K562 (cell line): ENCODE measurements around the gene SLC7A8. TPM values are rescaled to one million over a fixed set of nuclear protein-coding genes. Genes with fewer than 3 reads are reported as not detected.

Experiments
- ATAC-seq: fragments of 200-7000 bp; cut with Tn5 transposase; 3 replicates; pipeline ENCODE4 v1.9.1; 2020; ENCODE audit warnings: moderate library complexity
- BruUV-seq: library from RNA; stranded (reverse); fragments of 400-500 nt; replicated peaks from 2 replicates; lab custom pipeline; 2021; lab: Mats Ljungman, UMichigan
- CTCF ChIA-PET: fragments of 300-600 bp; formaldehyde crosslinking; extraction: SDS; loops from one replicate; lab custom pipeline; 2021; ENCODE audit warnings: low intra/inter-chr PET ratio; lab: Yijun Ruan, JAX
- POLR2A ChIA-PET: fragments of 300-600, 350-650 bp; sonication (Branson Sonifier 250); formaldehyde crosslinking; extraction: SDS; loops from one replicate; lab custom pipeline; 2021; ENCODE audit warnings: antibody characterized with exemption, inconsistent platforms; lab: Yijun Ruan, JAX
- DNase-seq, 4 experiments: peaks; one replicate each; pipeline versions ENCODE4 v3.0.0 to v3.0.0-alpha.2; 2011 to 2018; ENCODE audit warnings: low spot score in 3 of 4, mixed read lengths in 3 of 4; ENCODE audit errors: extremely low read depth in 1 of 4
- FAIRE-seq: peaks from 2 replicates; lab custom pipeline; 2011; peaks lifted over from hg19 to GRCh38; lab: Jason Lieb, UNC
- H2AFZ ChIP-seq: 2 replicates; pipeline ENCODE4 v1.6.0; 2011; ENCODE audit warnings: low read depth, low read length, control low read depth, inconsistent platforms
- H3K27ac ChIP-seq: fragments of 200-600 bp; 3 replicates; pipeline ENCODE4 v1.8.0; 2011; ENCODE audit warnings: low read depth, mild to moderate bottlenecking, control low read depth, inconsistent platforms, low read length, moderate library complexity, mixed read lengths; ENCODE audit errors: extremely low read depth
- H3K27me3 ChIP-seq, 2 experiments: fragments of 300-600 bp in 1 of 2; 2 replicates in 1 of 2; 3 replicates in 1 of 2; pipeline versions ENCODE4 v1.6.0 to v1.8.0; 2011; ENCODE audit warnings: inconsistent platforms in 2 of 2, low read length in 2 of 2, mild to moderate bottlenecking in 1 of 2, mixed read lengths in 1 of 2, moderate library complexity in 1 of 2; ENCODE audit not compliant: control insufficient read depth in 2 of 2, insufficient read depth in 2 of 2
- H3K36me3 ChIP-seq: fragments of 300-600 bp; 3 replicates; pipeline ENCODE4 v1.8.0; 2011; ENCODE audit warnings: mild to moderate bottlenecking, low read length, inconsistent platforms; ENCODE audit not compliant: control insufficient read depth, insufficient read depth
- H3K4me1 ChIP-seq, 2 experiments: fragments of 200-600 bp in 1 of 2; replicated peaks in 1 of 2; 2 replicates in 1 of 2; 3 replicates in 1 of 2; pipeline versions ENCODE4 v1.5.1 to v1.8.0; 2011; ENCODE audit warnings: inconsistent platforms in 2 of 2, low read length in 2 of 2, mild to moderate bottlenecking in 1 of 2, mixed read lengths in 1 of 2, moderate library complexity in 1 of 2; ENCODE audit not compliant: control insufficient read depth in 2 of 2, insufficient read depth in 2 of 2
- H3K4me2 ChIP-seq: 2 replicates; pipeline ENCODE4 v1.6.1; 2011; ENCODE audit warnings: low read length, control low read depth, inconsistent platforms, mixed read lengths; ENCODE audit not compliant: insufficient read depth
- H3K4me3 ChIP-seq: fragments of 200-600 bp; sonication (generic), shearing (Covaris generic); 2 replicates; pipeline ENCODE4 v1.5.1; 2016; ENCODE audit warnings: control low read depth, inconsistent platforms
- H3K79me2 ChIP-seq: fragments of 200-600 bp; 3 replicates; pipeline ENCODE4 v1.8.0; 2011; ENCODE audit warnings: low read length, inconsistent platforms; ENCODE audit not compliant: control insufficient read depth, insufficient read depth
- H3K9ac ChIP-seq, 2 experiments: 2 replicates each; pipeline versions ENCODE4 v1.6.0 to v1.6.1; 2011; ENCODE audit warnings: low read depth in 2 of 2, low read length in 2 of 2, control low read depth in 1 of 2, inconsistent platforms in 1 of 2, mild to moderate bottlenecking in 1 of 2, mixed read lengths in 1 of 2; ENCODE audit not compliant: insufficient read depth in 1 of 2
- H3K9me1 ChIP-seq: one replicate; pipeline ENCODE4 v1.6.0; 2011; ENCODE audit warnings: inconsistent platforms, mild to moderate bottlenecking, low read length, moderate library complexity; ENCODE audit not compliant: control insufficient read depth, insufficient read depth
- H3K9me3 ChIP-seq: replicated peaks from 2 replicates; pipeline ENCODE4 v1.5.1; 2011; ENCODE audit warnings: low read depth, low read length, inconsistent platforms; ENCODE audit not compliant: control insufficient read depth, insufficient read depth
- H4K20me1 ChIP-seq: replicated peaks from 2 replicates; pipeline ENCODE4 v1.6.1; 2011; ENCODE audit warnings: low read length, inconsistent platforms, mixed read lengths; ENCODE audit not compliant: control insufficient read depth, insufficient read depth
- EGR1 ChIP-seq: fragments of 450-650 bp; conservative IDR thresholded peaks from 2 replicates; pipeline ENCODE4 v1.6.1; 2017; ENCODE audit warnings: mild to moderate bottlenecking
- SRSF9 ChIP-seq: fragments of 200-400 bp; formaldehyde crosslinking; IDR thresholded peaks from 2 replicates; pipeline ENCODE4 v1.6.1; 2017; ENCODE audit warnings: low read depth, low read length, borderline replicate concordance
- THRAP3 ChIP-seq: fragments of 450-650 bp; IDR thresholded peaks from 2 replicates; pipeline ENCODE4 v1.6.1; 2016; ENCODE audit warnings: mild to moderate bottlenecking, inconsistent platforms, borderline replicate concordance
- WGBS: fragments of 100-300 bp; shearing (Covaris generic); methylation state at CpG from one replicate; pipeline ENCODE4 v1.1.6; 2016; ENCODE audit warnings: low coverage, mixed read lengths; ENCODE audit not compliant: insufficient coverage; ENCODE audit errors: missing lambda C conversion rate; 5-methylcytosine and 5-hydroxymethylcytosine counted together
- in situ Hi-C: fragments of 300-500 bp; cut with MboI; formaldehyde crosslinking; loops from 4 replicates; pipeline ENCODE4 v1.15.0; 2018; ENCODE audit warnings: inconsistent platforms, mixed read lengths
- intact Hi-C: fragments of 100-400 bp; cut with micrococcal nuclease; formaldehyde crosslinking; loops from 2 replicates; pipeline ENCODE4 v1.14.2; 2022
- polyA plus RNA-seq, 8 experiments: library from polyadenylated mRNA; depleted of rRNA in 4 of 8; stranded (reverse) in 5 of 8; unstranded in 3 of 8; fragments of >200 nt; fragmentation: Nextera tagmentation in 2 of 8; fragmentation: Illumina TruSeq in 1 of 8; extraction: Ambion mirVana in 2 of 8; extraction: Trizol in 1 of 8; gene quantifications; 2 replicates each; pipeline versions ENCODE4 v1.2.1 to v1.2.3, GENCODE V29; 2011 to 2014; ENCODE audit warnings: inconsistent platforms in 1 of 8, missing spikeins in 1 of 8
- total RNA-seq, 7 experiments: library from RNA; depleted of rRNA in 6 of 7; stranded (reverse); fragments of >200 nt in 6 of 7; fragmentation: Illumina TruSeq in 2 of 7; extraction: Trizol in 2 of 7; gene quantifications; 2 replicates each; pipeline versions ENCODE4 v1.2.1 to v1.2.3, GENCODE V29; 2011 to 2021; ENCODE audit warnings: low replicate concordance in 1 of 7
- TF ChIP-seq, protein P1 (sequence below), 2 experiments: fragments of 450-650 bp in 1 of 2; sonication (generic) in 1 of 2; formaldehyde crosslinking in 1 of 2; IDR thresholded peaks; 2 replicates each; pipeline versions ENCODE4 v1.7.1 to v1.9.0; 2016 to 2022; ENCODE audit warnings: inconsistent platforms in 1 of 2, mild to moderate bottlenecking in 1 of 2, missing genetic modification reagents in 1 of 2
- TF ChIP-seq, protein P2 (sequence below), 3 experiments: fragments of 200-800 bp in 1 of 3; fragments of 250-450 bp in 1 of 3; fragments of 450-650 bp in 1 of 3; sonication (Bioruptor Pico) in 1 of 3; sonication (Bioruptor generic) in 1 of 3; formaldehyde crosslinking in 1 of 3; IDR thresholded peaks; 2 replicates each; pipeline versions ENCODE4 v1.6.1 to v1.8.0; 2016 to 2022; ENCODE audit warnings: mild to moderate bottlenecking in 2 of 3, missing genetic modification characterization in 2 of 3, missing compliant biosample characterization in 1 of 3, moderate library complexity in 1 of 3

Gene SLC7A8
- total and polyA plus RNA-seq, 9 of the 15 experiments (the other 6 are each of a cell fraction or from before 2014, with no cell fraction given), result 2.0 to 33.0 (median 6.0) TPM

DNA sequence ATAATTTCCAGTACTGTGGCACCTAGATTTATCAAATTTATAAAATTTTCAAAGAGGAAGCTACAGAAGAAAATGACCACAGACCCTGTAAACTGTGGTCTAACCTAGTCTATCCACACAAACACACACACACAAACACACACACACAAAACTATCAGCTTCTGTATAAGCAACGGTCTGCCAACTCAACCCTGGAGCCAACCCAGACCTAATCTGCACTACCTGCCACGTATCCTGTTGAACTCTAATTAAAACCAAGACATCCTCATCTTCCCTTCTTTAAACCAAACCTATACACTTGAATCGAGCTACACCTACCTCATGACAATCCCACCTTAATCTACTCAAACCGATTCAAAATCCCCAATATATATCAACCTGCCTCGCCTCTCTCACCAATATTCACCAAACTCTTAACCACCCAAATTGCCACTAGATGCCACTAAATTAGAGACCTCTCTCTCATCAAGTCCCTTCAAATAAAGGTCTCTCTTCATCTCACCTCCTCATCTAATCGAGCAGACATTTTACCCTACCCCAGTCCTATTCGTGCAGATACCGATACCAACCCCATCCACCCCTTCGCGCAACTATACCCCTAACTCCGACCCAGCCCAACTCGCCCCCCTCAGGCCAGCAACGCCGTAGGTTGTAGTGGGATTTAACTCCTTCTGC, 89.3 kb downstream of the SLC7A8 start:
- in situ Hi-C loops, result no loop called here
- H3K4me2 ChIP-seq, result peak overlapping the region; percentile 90
- peaks cover 16% of the 10 kb centered on the region for H4K20me1 ChIP-seq
- no peak for DNase-seq
- peak overlapping the region; percentile 98 for H3K27ac ChIP-seq
- H3K4me3 ChIP-seq, result peak overlapping the region; percentile 83
- POLR2A ChIA-PET, result interaction anchor here (0.6 to 3.0 kb wide), 29 partner anchors 8 to 1046 kb away, joined by 3 to 34 read pairs (median 4); partner anchors contain the start of genes CIROP, HOMEZ, PABPN1 and PPP1R3E
- H3K9me1 ChIP-seq, result no peaks in the 10 kb centered on the region
- CTCF ChIA-PET, result interaction anchor here (1.3 kb wide), 1 partner anchor 17 kb away, joined by 5 read pairs; no protein-coding TSS in a partner anchor
- H3K9me3 ChIP-seq, result no peaks in the 10 kb centered on the region
- peaks cover 68% of the 10 kb centered on the region for H3K36me3 ChIP-seq
- peaks cover 8 to 29% of the 10 kb centered on the region in 2 experiments; a peak in 4 of 5 replicates for H3K4me1 ChIP-seq
- peak overlapping the region; percentile 100 for H2AFZ ChIP-seq
- 1% methylated on average over 14 of the region's 14 CpGs for WGBS
- FAIRE-seq, result peak; percentile 6
- peaks cover 87% of the 10 kb centered on the region for H3K79me2 ChIP-seq
- no peak for ATAC-seq
- BruUV-seq, result no TSS peak
- peak overlapping the region; percentile 98 to 100 for H3K9ac ChIP-seq
- intact Hi-C loops, result loop anchor here (2.0 kb wide), 1 partner anchor 15 kb away; no protein-coding TSS in a partner anchor
- no peaks in the 10 kb centered on the region for H3K27me3 ChIP-seq
- TF ChIP-seq SRSF9 (no peak), EGR1 (no peak), THRAP3 (peak; percentile 87; the same call in 1 of the 2 replicates)
- TF ChIP-seq, protein P1, sequence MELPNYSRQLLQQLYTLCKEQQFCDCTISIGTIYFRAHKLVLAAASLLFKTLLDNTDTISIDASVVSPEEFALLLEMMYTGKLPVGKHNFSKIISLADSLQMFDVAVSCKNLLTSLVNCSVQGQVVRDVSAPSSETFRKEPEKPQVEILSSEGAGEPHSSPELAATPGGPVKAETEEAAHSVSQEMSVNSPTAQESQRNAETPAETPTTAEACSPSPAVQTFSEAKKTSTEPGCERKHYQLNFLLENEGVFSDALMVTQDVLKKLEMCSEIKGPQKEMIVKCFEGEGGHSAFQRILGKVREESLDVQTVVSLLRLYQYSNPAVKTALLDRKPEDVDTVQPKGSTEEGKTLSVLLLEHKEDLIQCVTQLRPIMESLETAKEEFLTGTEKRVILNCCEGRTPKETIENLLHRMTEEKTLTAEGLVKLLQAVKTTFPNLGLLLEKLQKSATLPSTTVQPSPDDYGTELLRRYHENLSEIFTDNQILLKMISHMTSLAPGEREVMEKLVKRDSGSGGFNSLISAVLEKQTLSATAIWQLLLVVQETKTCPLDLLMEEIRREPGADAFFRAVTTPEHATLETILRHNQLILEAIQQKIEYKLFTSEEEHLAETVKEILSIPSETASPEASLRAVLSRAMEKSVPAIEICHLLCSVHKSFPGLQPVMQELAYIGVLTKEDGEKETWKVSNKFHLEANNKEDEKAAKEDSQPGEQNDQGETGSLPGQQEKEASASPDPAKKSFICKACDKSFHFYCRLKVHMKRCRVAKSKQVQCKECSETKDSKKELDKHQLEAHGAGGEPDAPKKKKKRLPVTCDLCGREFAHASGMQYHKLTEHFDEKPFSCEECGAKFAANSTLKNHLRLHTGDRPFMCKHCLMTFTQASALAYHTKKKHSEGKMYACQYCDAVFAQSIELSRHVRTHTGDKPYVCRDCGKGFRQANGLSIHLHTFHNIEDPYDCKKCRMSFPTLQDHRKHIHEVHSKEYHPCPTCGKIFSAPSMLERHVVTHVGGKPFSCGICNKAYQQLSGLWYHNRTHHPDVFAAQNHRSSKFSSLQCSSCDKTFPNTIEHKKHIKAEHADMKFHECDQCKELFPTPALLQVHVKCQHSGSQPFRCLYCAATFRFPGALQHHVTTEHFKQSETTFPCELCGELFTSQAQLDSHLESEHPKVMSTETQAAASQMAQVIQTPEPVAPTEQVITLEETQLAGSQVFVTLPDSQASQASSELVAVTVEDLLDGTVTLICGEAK (IDR thresholded peaks at IDR 0.05), result peak; percentile 77
- TF ChIP-seq, protein P1 (CRISPR knock-in tag; IDR thresholded peaks at IDR 0.05), result no peak
- TF ChIP-seq, protein P2, sequence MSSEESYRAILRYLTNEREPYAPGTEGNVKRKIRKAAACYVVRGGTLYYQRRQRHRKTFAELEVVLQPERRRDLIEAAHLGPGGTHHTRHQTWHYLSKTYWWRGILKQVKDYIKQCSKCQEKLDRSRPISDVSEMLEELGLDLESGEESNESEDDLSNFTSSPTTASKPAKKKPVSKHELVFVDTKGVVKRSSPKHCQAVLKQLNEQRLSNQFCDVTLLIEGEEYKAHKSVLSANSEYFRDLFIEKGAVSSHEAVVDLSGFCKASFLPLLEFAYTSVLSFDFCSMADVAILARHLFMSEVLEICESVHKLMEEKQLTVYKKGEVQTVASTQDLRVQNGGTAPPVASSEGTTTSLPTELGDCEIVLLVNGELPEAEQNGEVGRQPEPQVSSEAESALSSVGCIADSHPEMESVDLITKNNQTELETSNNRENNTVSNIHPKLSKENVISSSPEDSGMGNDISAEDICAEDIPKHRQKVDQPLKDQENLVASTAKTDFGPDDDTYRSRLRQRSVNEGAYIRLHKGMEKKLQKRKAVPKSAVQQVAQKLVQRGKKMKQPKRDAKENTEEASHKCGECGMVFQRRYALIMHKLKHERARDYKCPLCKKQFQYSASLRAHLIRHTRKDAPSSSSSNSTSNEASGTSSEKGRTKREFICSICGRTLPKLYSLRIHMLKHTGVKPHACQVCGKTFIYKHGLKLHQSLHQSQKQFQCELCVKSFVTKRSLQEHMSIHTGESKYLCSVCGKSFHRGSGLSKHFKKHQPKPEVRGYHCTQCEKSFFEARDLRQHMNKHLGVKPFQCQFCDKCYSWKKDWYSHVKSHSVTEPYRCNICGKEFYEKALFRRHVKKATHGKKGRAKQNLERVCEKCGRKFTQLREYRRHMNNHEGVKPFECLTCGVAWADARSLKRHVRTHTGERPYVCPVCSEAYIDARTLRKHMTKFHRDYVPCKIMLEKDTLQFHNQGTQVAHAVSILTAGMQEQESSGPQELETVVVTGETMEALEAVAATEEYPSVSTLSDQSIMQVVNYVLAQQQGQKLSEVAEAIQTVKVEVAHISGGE (CRISPR knock-in tag; IDR thresholded peaks at IDR 0.05), result 0 out of 6 replicates have a peak, but pooled peaks of 1 of the 3 experiments have one; percentile 8
